ENCODE data around the gene DUSP12. TPM values are rescaled to one million over a fixed set of nuclear protein-coding genes. Genes with fewer than 3 reads are reported as not detected.

The DUSP12 gene
- total and polyA plus RNA-seq, 2 donors (not counting 1 experiment from before 2014, with no cell fraction given): 29.5 to 41.9 TPM

DNA sequence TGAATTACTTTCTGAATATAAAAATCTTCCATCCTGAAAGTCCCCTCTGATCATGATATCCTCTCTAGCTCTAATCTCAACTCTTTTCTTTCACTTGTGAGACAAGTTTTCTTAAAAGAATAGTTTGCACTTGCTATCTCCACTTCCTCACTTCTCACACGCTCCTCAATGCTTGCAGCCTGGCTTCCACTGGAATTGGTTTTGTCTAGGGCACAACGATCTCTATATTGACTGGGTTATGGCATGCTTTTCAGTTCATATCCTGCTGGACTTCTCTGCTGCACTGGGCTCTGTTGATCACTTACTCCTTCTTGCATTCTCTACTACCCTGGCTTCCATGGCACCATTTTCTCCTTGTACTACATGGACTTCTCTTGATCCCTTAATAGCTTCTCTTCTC lies 42.1 kb upstream of the DUSP12 start:
- Mint-ChIP-seq H3K27me3 (no peaks in the 10 kb centered on the region), H3K9me3 (ENCODE audit: insufficient read depth) (no peaks in the 10 kb centered on the region), H3K4me3 (no peak overlapping the region), H3K4me1 (peaks cover 35% of the 10 kb centered on the region), H3K27ac (no peak overlapping the region)
- ChIA-PET POLR2A (interaction anchor here (1.2 to 3.1 kb wide), 5 partner anchors 11 to 31 kb away, joined by 5 to 46 read pairs (median 10); partner anchors contain the start of gene FCRLB), CTCF (interaction anchor here (0.9 to 6.8 kb wide), 11 partner anchors 11 to 220 kb away, joined by 3 to 85 read pairs (median 5); partner anchors contain the start of gene DUSP12)
- ATAC-seq (ENCODE audit: low read depth): no peak
- peaks cover 0 to 4% (median 0%) of the 10 kb centered on the region in 3 donors for H3K9me3 ChIP-seq (ENCODE audit: control extremely low read depth in 1 of 3, control insufficient read depth in 2 of 3, insufficient read depth in 1 of 3, low read length in 2 of 3)
- TF ChIP-seq EZH2 (IDR thresholded peaks at IDR 0.05; ENCODE audit: borderline replicate concordance, insufficient read depth, low read depth, low read length, poor library complexity, severe bottlenecking): no peak
- H3K27ac ChIP-seq (ENCODE audit: low read length in 2 of 2): peak overlapping the region; percentile 80 to 81
- H4K20me1 ChIP-seq (ENCODE audit: control insufficient read depth, insufficient read depth, low read length, poor library complexity, severe bottlenecking): peaks cover 21% of the 10 kb centered on the region
- no peaks in the 10 kb centered on the region for H3K27me3 ChIP-seq (replicated peaks in 1 of 4; ENCODE audit: control extremely low read depth in 1 of 4, control insufficient read depth in 3 of 4, insufficient read depth in 4 of 4, low read length in 3 of 4)
- H3K4me3 ChIP-seq (ENCODE audit: control extremely low read depth in 1 of 5, extremely low read depth in 1 of 5, insufficient read depth in 1 of 5, low read depth in 2 of 5, low read length in 4 of 5): peak overlapping the region; percentile 61 to 80 (median 69)
- 67% methylated on average over 1 of the region's 2 CpGs for WGBS (ENCODE audit: insufficient coverage)
- peak overlapping the region; percentile 35 for H2AFZ ChIP-seq (ENCODE audit: insufficient read depth, low read depth, low read length, poor library complexity, severe bottlenecking)
- H3K4me2 ChIP-seq (replicated peaks; ENCODE audit: low read depth, low read length, poor library complexity, severe bottlenecking): peak overlapping the region; percentile 76
- H3K36me3 ChIP-seq (replicated peaks in 1 of 2; ENCODE audit: control extremely low read depth in 1 of 2, control insufficient read depth in 1 of 2, extremely low read depth in 1 of 2, insufficient read depth in 2 of 2, low read length in 1 of 2): peaks cover 0 to 25% of the 10 kb centered on the region in 2 experiments
- DNase-seq: no peak
- peaks cover 47% of the 10 kb centered on the region for H3K79me2 ChIP-seq (ENCODE audit: control insufficient read depth, insufficient read depth, low read length)
- H3K4me1 ChIP-seq (ENCODE audit: control insufficient read depth in 2 of 2, insufficient read depth in 2 of 2, low read length in 2 of 2): peaks cover 65 to 70% of the 10 kb centered on the region in 2 donors
- peak overlapping the region; percentile 67 for H3K9ac ChIP-seq (ENCODE audit: low read length)
- intact Hi-C loops (cut with micrococcal nuclease): loop anchor here (1.0 kb wide), 2 partner anchors 11 to 20 kb away; no protein-coding TSS in a partner anchor

DNA sequence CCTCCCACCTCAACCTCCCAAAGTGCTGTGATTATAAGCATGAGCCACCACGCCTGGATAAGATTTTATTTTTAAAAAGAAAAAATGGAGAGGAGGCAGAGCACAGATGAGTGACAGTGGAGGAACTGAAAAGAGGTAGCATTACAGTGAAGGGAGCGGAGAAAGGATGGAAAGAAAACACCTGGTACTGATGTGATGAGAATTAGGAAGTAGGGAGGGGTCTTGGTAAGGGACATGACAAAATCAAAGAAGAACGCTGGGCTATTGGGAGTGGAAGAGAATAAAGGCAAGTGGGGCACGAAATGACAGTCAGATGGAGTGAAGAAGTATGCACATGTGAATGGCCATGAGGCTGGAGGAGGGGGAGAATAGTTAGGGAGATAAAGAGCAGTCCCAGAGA lies 40.2 kb upstream of the DUSP12 start:
- H3K4me1 Mint-ChIP-seq: peaks cover 36% of the 10 kb centered on the region
- Histone ChIP-seq H3K79me2 (ENCODE audit: control insufficient read depth, insufficient read depth, low read length) (peaks cover 47% of the 10 kb centered on the region), H3K4me1 (ENCODE audit: control insufficient read depth in 2 of 2, insufficient read depth in 2 of 2, low read length in 2 of 2) (peaks cover 65 to 70% of the 10 kb centered on the region in 2 donors), H3K36me3 (replicated peaks in 1 of 2; ENCODE audit: control extremely low read depth in 1 of 2, control insufficient read depth in 1 of 2, extremely low read depth in 1 of 2, insufficient read depth in 2 of 2, low read length in 1 of 2) (peaks cover 0 to 42% of the 10 kb centered on the region in 2 experiments), H3K27me3 (replicated peaks in 1 of 4; ENCODE audit: control extremely low read depth in 1 of 4, control insufficient read depth in 3 of 4, insufficient read depth in 4 of 4, low read length in 3 of 4) (no peaks in the 10 kb centered on the region), H3K9me3 (ENCODE audit: control extremely low read depth in 1 of 3, control insufficient read depth in 2 of 3, insufficient read depth in 1 of 3, low read length in 2 of 3) (peaks cover 0 to 4% (median 0%) of the 10 kb centered on the region in 3 donors), H3K4me2 (replicated peaks; ENCODE audit: low read depth, low read length, poor library complexity, severe bottlenecking) (peak overlapping the region; percentile 76), H4K20me1 (ENCODE audit: control insufficient read depth, insufficient read depth, low read length, poor library complexity, severe bottlenecking) (peaks cover 21% of the 10 kb centered on the region), H3K9ac (ENCODE audit: low read length) (peak overlapping the region; percentile 67), H2AFZ (ENCODE audit: insufficient read depth, low read depth, low read length, poor library complexity, severe bottlenecking) (no peak overlapping the region), H3K27ac (ENCODE audit: low read length in 2 of 2) (peak overlapping the region in 1 of 2 donors; percentile 80), H3K4me3 (ENCODE audit: control extremely low read depth in 1 of 5, extremely low read depth in 1 of 5, insufficient read depth in 1 of 5, low read depth in 2 of 5, low read length in 4 of 5) (peak overlapping the region; percentile 17 to 75 (median 62))
- POLR2A ChIA-PET: interaction anchor here (0.9 kb wide), 1 partner anchor 17 kb away, joined by 3 read pairs; no protein-coding TSS in a partner anchor
- CTCF ChIA-PET: interaction anchor here (1.0 to 6.8 kb wide), 2 partner anchors 11 to 29 kb away, joined by 3 to 85 read pairs; no protein-coding TSS in a partner anchor
- ATAC-seq (ENCODE audit: low read depth) (no peak), DNase-seq (peak; percentile 27)
- TF ChIP-seq EZH2 (IDR thresholded peaks at IDR 0.05; ENCODE audit: borderline replicate concordance, insufficient read depth, low read depth, low read length, poor library complexity, severe bottlenecking): no peak
- peak overlapping the region; percentile 82 for H3K4me3 Mint-ChIP-seq
- intact Hi-C loops (cut with micrococcal nuclease): no loop called here
- 3% methylated on average over 4 of the region's 4 CpGs for WGBS (ENCODE audit: insufficient coverage)
- H3K9me3 Mint-ChIP-seq (ENCODE audit: insufficient read depth): no peaks in the 10 kb centered on the region
- no peaks in the 10 kb centered on the region for H3K27me3 Mint-ChIP-seq
- peak overlapping the region; percentile 78 for H3K27ac Mint-ChIP-seq

Data from B cell (primary cell).